Neural progenitor cell (in vitro differentiated cells): ENCODE results near the gene NUDT8. TPM values are rescaled to one million over a fixed set of nuclear protein-coding genes. Genes with fewer than 3 reads are reported as not detected.

ENCODE experiments used
- DNase-seq: peaks from one replicate; pipeline ENCODE4 v3.0.0-alpha.2; 2016; ENCODE audit warnings: low spot score
- H2AFZ ChIP-seq: fragments of 200-600 bp; sonication (generic); replicated peaks from 2 replicates; pipeline ENCODE4 v1.6.1; 2016; ENCODE audit warnings: antibody characterized with exemption
- H3F3A ChIP-seq: fragments of 200-600 bp; sonication (generic); 2 replicates; pipeline ENCODE4 v1.6.1; 2016; ENCODE audit warnings: antibody characterized with exemption, low read depth
- H3K27ac ChIP-seq: fragments of 200-600 bp; sonication (generic); 2 replicates; pipeline ENCODE4 v1.5.1; 2016; ENCODE audit warnings: mild to moderate bottlenecking
- H3K27me3 ChIP-seq: fragments of 200-600 bp; sonication (generic); 2 replicates; pipeline ENCODE4 v1.6.1; 2016; ENCODE audit warnings: mild to moderate bottlenecking, moderate library complexity
- H3K36me3 ChIP-seq: fragments of 200-600 bp; sonication (generic); 2 replicates; pipeline ENCODE4 v1.5.1; 2016
- H3K4me1 ChIP-seq: fragments of 200-600 bp; sonication (generic); 2 replicates; pipeline ENCODE4 v1.6.1; 2016; ENCODE audit warnings: mixed run types
- H3K4me2 ChIP-seq: fragments of 200-600 bp; sonication (generic); 2 replicates; pipeline ENCODE4 v1.6.1; 2016
- H3K4me3 ChIP-seq: fragments of 200-600 bp; sonication (generic); 2 replicates; pipeline ENCODE4 v1.5.1; 2016
- H3K79me2 ChIP-seq: fragments of 200-600 bp; sonication (generic); 2 replicates; pipeline ENCODE4 v1.6.1; 2016; ENCODE audit warnings: low read depth
- H3K9ac ChIP-seq: fragments of 200-600 bp; sonication (generic); 2 replicates; pipeline ENCODE4 v1.6.1; 2016
- H3K9me3 ChIP-seq: fragments of 200-600 bp; sonication (generic); 2 replicates; pipeline ENCODE4 v1.5.1; 2016; ENCODE audit warnings: low read depth
- H4K20me1 ChIP-seq: fragments of 200-600 bp; sonication (generic); 2 replicates; pipeline ENCODE4 v1.6.1; 2016; ENCODE audit warnings: low read depth
- H3K27ac Mint-ChIP-seq: 3 replicates; pipeline ENCODE4 v1.8.0; 2021; ENCODE audit warnings: mixed read lengths
- H3K27me3 Mint-ChIP-seq: 2 replicates; pipeline ENCODE4 v1.8.0; 2022; ENCODE audit warnings: low read depth, mild to moderate bottlenecking, inconsistent platforms, moderate library complexity, mixed read lengths; ENCODE audit not compliant: insufficient read depth
- H3K36me3 Mint-ChIP-seq: 3 replicates; pipeline ENCODE4 v1.8.0; 2021; ENCODE audit warnings: mixed read lengths
- H3K4me1 Mint-ChIP-seq: 3 replicates; pipeline ENCODE4 v1.8.0; 2021; ENCODE audit warnings: mixed read lengths
- H3K4me3 Mint-ChIP-seq: 3 replicates; pipeline ENCODE4 v1.8.0; 2021; ENCODE audit warnings: mild to moderate bottlenecking, moderate library complexity, mixed read lengths
- H3K9me3 Mint-ChIP-seq: 3 replicates; pipeline ENCODE4 v1.8.0; 2020; ENCODE audit warnings: mixed read lengths
- EZH2 ChIP-seq: fragments of 200-600 bp; sonication (generic); IDR thresholded peaks from 2 replicates; pipeline ENCODE4 v1.6.1; 2017; ENCODE audit warnings: antibody characterized with exemption, mild to moderate bottlenecking, moderate library complexity
- EZH2phosphoT487 ChIP-seq: fragments of 200-600 bp; sonication (generic); IDR thresholded peaks from 2 replicates; pipeline ENCODE4 v1.6.1; 2017; ENCODE audit warnings: antibody characterized with exemption
- total RNA-seq: library from RNA; depleted of rRNA; stranded (reverse); fragments of >200 nt; gene quantifications from 2 replicates; pipeline ENCODE4 v1.2.3, GENCODE V29; 2015; ENCODE audit warnings: low replicate concordance
- TF ChIP-seq, protein P1 (sequence below): fragments of 200-600 bp; sonication (generic); IDR thresholded peaks from 2 replicates; pipeline ENCODE4 v1.5.1; 2017; ENCODE audit warnings: antibody characterized with exemption, mild to moderate bottlenecking

NUDT8 gene
- total RNA-seq, 1 donor from 2014 or later: 1.6 TPM

- DNase-seq: no peak
- Histone ChIP-seq H3K79me2 (no peaks in the 10 kb centered on the region), H4K20me1 (no peaks in the 10 kb centered on the region), H3K9me3 (no peaks in the 10 kb centered on the region), H3K27me3 (no peaks in the 10 kb centered on the region), H3K9ac (no peak overlapping the region), H3K27ac (no peak overlapping the region), H3K4me2 (no peak overlapping the region), H3K4me1 (no peaks in the 10 kb centered on the region), H3K4me3 (no peak overlapping the region), H2AFZ (no peak overlapping the region), H3K36me3 (no peaks in the 10 kb centered on the region), H3F3A (no peaks in the 10 kb centered on the region)
- Mint-ChIP-seq H3K36me3 (no peaks in the 10 kb centered on the region), H3K4me1 (no peaks in the 10 kb centered on the region), H3K4me3 (no peak overlapping the region), H3K9me3 (peaks cover 6% of the 10 kb centered on the region), H3K27me3 (peaks cover 5% of the 10 kb centered on the region), H3K27ac (no peak overlapping the region)
- no peak for TF ChIP-seq EZH2
- TF ChIP-seq, protein P1, sequence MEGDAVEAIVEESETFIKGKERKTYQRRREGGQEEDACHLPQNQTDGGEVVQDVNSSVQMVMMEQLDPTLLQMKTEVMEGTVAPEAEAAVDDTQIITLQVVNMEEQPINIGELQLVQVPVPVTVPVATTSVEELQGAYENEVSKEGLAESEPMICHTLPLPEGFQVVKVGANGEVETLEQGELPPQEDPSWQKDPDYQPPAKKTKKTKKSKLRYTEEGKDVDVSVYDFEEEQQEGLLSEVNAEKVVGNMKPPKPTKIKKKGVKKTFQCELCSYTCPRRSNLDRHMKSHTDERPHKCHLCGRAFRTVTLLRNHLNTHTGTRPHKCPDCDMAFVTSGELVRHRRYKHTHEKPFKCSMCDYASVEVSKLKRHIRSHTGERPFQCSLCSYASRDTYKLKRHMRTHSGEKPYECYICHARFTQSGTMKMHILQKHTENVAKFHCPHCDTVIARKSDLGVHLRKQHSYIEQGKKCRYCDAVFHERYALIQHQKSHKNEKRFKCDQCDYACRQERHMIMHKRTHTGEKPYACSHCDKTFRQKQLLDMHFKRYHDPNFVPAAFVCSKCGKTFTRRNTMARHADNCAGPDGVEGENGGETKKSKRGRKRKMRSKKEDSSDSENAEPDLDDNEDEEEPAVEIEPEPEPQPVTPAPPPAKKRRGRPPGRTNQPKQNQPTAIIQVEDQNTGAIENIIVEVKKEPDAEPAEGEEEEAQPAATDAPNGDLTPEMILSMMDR: no peak
- no peak for TF ChIP-seq EZH2phosphoT487
These were observed 44.2 kb upstream of the NUDT8 start for GRCh38 chr11:67673902-67674301.

- no peak for DNase-seq
- Histone ChIP-seq H3K9ac (no peak overlapping the region), H4K20me1 (no peaks in the 10 kb centered on the region), H3K4me2 (no peak overlapping the region), H3F3A (no peaks in the 10 kb centered on the region), H3K9me3 (no peaks in the 10 kb centered on the region), H3K27ac (no peak overlapping the region), H3K79me2 (no peaks in the 10 kb centered on the region), H3K4me1 (no peaks in the 10 kb centered on the region), H3K4me3 (no peak overlapping the region), H3K36me3 (no peaks in the 10 kb centered on the region), H2AFZ (no peak overlapping the region), H3K27me3 (no peaks in the 10 kb centered on the region)
- Mint-ChIP-seq H3K27me3 (peaks cover 5% of the 10 kb centered on the region), H3K27ac (no peak overlapping the region), H3K4me3 (no peak overlapping the region), H3K36me3 (no peaks in the 10 kb centered on the region), H3K4me1 (no peaks in the 10 kb centered on the region), H3K9me3 (peaks cover 6% of the 10 kb centered on the region)
- TF ChIP-seq, protein P1: no peak
- TF ChIP-seq EZH2phosphoT487 (no peak), EZH2 (no peak)
These were observed 43.6 kb upstream of the NUDT8 start for GRCh38 chr11:67673358-67673757.

DNA sequence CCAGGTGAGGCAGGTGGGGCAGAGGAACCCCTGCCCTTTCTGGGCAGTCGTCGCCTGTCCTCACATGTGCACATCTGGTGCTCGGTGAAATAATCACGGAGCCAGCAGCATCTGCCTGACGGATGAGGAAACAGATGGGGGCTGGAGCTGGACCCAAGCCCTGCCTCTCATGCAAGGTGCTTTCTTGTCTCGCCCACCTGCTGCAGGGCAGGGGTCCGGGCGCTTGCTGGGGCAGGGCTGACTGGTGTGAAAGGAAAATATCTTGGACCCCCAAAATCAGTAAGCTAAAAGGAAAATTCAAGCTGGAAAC lies 41.4 kb upstream of the NUDT8 start:
- Histone ChIP-seq H3K27me3 (no peaks in the 10 kb centered on the region), H3K27ac (no peak overlapping the region), H3K9me3 (no peaks in the 10 kb centered on the region), H4K20me1 (no peaks in the 10 kb centered on the region), H3K36me3 (no peaks in the 10 kb centered on the region), H3K4me3 (no peak overlapping the region), H3K79me2 (no peaks in the 10 kb centered on the region), H3F3A (no peaks in the 10 kb centered on the region), H3K4me1 (no peaks in the 10 kb centered on the region), H2AFZ (no peak overlapping the region), H3K9ac (no peak overlapping the region), H3K4me2 (no peak overlapping the region)
- TF ChIP-seq EZH2phosphoT487 (no peak), EZH2 (no peak)
- TF ChIP-seq, protein P1: no peak
- DNase-seq: no peak
- Mint-ChIP-seq H3K27me3 (peaks cover 5% of the 10 kb centered on the region), H3K9me3 (peaks cover 2% of the 10 kb centered on the region), H3K4me1 (no peaks in the 10 kb centered on the region), H3K4me3 (no peak overlapping the region), H3K27ac (no peak overlapping the region), H3K36me3 (no peaks in the 10 kb centered on the region)
